GM21526 (cell line): ENCODE data around the gene TENM4.
"Not testable (repeated sequence)": the region's sequence is repeated elsewhere in the genome, so short reads cannot be mapped to it uniquely, and the experiment has no call there.

ENCODE experiments used
- ATAC-seq: cut with Tn5 transposase; IDR thresholded peaks from one replicate; pipeline ENCODE4 v1.9.1; 2021; ENCODE audit warnings: moderate library complexity; ENCODE audit not compliant: unreplicated experiment, low FRiP score

Gene TENM4

DNA sequence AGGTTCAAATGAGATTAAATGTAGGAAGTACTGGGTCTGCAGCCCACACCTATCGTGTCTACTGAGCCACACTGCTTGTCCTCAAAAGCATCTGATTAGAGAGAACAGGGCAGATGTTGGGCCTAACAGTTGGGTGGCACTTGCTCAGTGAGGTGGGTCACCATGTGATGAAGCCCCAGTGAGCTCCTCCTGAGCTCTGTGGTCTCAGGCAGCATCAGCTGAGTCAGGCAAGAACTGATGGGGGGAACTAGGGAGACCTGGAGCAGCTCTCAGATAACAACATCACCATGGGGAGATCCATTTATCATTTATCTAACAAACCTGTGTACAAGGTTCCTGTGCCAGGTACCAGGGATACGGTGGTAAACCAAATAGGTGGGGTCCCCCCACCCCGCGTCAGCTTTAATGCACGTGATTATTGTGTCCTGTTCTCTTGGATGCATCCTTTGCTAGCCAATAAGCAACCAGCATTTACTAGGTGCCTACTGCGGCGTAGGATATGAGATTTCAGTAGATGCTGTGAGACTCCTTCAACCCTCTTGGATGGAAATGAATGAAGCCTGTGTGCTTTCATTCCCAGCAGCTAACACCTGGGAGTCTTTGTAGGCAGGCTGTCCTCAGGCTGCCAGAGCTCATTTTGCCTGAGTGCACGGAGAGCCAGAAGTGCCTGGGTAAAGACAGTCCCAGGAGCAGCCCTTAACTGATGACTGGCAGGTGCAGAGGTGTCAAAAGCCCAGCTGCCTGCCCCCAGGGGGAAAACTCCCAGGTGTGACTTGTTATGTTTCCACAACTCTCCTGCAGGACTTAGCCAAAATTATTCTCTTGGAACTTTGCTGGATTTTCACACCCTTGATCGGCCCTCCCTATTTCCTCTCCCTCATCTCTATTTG lies 792.6 kb downstream of the TENM4 start:
- ATAC-seq, result no peak

DNA sequence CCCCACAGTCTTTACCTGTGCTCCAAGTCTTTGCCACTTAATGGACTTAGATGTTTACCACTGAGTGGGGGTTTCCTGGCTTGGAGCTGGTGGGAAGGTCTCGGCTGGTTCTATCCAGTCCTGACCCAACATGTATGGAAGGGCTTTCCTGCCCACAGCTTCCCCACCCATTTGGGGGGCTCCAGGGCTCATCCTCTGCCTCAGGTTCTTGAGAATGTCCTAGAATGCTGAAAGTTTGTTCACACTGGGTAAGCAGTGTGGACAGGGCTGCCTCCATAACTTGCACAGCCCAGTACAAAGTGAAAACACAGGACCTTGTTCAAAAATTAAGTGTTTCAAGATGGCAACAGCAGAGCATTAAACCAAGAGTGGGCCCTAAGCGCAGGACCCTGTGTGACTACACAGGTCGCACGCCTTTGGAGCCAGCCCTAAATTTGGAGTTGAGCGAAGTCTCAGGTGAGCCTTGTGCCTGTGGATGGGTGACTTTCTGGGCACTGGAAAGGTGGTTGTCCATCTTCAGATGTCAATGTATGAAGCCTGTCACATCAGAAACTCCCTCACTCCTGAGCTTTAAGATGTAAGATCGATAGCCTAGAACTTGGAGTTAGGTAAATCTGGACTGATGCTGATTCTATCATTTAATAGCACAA lies 793.4 kb downstream of the TENM4 start:
- no peak for ATAC-seq

GRCh38 chr11:78646564-78647185 lies 794.2 kb downstream of the TENM4 start:
- no peak for ATAC-seq

DNA sequence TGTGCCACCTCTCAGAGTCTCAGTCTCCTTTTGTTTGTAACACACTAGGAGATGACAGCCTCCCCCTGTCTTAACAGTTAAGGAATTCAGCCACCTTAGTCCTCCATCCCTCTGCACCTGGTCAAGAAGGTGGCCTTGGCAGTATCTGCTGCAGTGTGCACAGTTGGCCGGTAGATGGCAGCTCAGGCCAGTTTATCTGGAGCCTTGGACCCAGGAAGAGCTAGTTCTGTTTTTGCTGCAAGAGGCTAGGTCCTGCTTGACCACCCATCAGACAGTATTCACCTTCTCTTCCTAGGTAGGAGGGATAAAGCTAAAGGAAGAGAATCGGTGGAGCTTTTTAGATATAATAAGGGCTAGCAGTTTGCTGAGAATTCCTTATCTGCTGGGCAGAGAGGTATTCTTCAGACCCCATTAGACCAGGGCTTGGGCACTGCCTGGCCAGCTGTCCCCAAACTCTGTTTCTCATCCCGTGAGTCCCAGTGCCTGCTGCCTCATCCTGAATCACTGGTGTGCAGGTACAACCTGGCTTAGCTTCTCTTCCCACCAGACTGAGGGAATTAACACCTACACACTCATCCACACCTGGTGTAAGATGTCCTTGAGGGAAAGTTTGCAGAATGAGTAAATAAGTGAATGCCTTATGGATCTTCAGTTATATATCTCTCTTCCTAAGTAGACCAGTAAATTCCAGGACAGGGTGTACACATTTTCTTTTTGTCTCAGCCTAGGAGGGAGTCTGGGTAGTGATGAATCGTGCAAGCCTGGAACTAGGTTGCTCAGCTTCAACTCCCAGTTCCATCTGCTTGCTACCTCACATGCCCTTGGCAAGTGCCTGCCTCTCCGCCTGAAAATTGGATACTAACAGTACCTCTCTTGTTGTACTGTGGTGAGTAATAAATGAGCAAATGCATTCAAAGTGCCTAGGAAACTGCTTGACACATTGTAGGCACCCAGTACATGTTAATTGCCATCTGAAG lies 795.3 kb downstream of the TENM4 start:
- peak; percentile 79 for ATAC-seq

GRCh38 chr11:78643676-78644056 lies 797.2 kb downstream of the TENM4 start:
- no peak for ATAC-seq

DNA sequence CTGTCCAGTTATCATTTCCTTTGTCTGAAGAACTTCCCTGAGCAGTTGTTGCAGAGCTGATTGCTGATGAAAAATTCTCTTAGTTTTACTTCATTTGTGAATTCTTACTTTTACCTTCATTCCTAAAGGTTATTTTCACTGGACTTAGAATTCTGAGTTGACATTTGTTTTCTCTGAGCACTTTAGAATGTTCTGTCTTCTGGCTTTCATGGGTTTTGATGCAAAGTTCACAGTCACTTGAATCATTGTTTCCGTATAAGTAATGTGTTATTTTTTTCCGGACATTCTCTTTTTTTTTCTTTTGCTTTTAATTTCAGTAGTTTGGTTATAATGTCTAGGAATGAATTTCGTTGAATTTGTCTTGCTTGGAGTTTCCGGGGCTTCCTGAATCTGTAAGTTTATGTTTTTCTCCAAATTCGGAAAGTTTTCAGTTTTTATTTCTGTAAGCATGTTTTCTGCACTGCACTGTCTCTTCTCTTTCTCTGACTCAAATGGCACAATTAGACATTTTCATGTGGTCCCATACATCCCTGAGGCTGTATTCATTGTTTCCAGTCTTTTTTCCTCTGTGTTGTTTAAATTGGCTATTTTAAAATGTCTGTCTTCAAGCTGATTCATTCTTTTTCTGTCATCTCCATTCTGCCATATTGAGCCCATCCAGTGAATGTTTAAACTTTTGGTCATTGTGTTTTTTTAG lies 797.7 kb downstream of the TENM4 start:
- no peak for ATAC-seq

DNA sequence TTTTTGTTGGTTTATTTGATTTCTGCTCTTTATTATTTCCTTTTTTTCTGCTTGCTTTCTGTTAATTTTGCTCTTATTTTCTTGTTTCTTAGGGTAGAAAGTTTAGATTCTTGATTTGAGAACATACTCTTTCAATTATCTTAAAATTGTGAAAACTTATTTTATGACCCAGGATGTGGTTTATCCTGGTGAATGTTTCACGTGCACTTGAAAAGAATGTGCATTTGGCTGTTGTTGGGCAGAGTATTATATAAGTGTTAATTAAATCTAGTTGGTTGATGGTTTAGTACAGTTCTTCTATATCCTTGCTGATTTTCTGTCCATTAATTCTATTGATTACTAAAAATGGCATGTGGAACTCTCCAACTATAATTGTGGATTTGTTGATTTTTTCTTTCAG lies 799.3 kb downstream of the TENM4 start:
- no peak for ATAC-seq

DNA sequence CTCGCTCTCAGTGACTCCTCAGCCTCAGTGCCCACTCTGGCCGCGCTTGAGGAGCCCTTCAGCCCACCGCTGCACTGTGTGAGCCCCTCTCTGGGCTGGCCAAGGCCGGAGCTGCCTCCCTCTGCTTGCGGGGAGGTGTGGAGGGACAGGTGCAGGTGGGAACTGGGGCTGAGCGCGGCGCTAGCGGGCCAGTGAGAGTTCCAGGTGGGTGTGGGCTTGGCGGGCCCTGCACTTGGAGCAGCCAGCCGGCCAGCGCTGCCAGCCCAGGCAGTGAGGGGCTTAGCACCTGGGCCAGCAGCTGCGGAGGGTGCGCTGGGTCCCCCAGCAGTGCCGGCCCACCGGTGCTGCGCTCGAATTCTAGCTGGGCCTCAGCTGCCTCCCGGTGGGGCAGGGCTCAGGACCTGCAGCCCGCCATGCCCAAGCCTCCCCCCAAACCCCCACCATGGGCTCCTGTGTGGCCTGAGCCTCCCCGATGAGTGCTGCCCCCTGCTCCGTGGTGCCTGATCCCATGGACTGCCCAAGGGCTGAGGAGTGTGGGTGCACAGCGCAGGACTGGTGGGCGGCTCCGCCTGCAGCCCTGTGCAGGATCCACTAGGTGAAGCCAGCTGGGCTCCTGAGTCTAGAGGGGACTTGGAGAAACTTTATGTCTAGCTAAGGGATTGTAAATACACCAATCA lies 802.0 kb downstream of the TENM4 start:
- no peak for ATAC-seq

DNA sequence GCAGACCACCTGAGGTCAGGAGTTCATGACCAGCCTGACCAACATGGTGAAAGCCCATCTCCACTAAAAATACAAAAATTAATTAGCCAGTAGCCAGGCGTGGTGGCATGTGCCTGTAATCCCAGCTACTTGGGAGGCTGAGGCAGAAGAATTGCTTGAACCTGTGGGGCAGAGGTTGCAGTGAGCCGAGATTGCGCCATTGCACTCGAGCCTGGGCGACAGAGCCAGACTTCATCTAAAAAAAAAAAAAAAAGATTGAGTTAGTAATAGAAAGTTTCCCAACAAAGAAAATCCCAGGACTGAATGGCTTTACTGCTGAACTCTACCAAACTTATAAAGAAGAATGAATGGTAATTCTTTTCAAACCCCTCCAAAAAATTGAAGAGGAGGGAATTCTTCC lies 803.3 kb downstream of the TENM4 start:
- not testable (repeated sequence) for ATAC-seq

DNA sequence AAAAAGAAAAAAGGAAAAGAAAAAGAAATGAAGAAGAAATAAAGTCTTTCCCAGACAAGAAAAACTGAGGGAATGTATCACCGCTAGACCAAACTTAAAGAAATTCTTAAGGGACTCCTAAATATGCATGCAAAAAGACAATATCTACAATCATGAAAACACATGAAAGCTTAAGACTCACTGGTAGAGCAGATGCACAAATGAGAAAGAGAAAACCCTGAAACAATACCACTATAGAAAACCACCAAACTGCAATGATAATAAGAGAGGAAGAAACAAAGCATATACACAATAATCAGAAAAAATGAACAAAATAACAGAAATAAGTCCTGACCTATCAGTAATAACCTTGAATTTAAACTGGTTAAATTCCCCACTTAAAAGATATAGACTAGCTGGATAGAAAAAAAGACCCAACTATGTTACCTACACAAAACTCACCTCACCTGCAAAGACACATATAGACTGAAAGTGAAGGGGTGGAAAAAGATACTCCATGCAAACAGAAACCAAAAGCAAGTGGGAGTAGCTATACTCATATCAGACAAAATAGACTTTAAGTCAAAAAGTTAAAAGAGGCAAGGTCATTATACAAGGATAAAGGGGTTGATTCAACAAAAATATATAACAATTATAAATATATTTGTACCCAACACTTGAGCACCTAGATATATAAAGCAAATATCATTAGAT lies 804.9 kb downstream of the TENM4 start:
- peak; percentile 86 for ATAC-seq

GRCh38 chr11:78633516-78634310 lies 807.1 kb downstream of the TENM4 start:
- no peak for ATAC-seq

DNA sequence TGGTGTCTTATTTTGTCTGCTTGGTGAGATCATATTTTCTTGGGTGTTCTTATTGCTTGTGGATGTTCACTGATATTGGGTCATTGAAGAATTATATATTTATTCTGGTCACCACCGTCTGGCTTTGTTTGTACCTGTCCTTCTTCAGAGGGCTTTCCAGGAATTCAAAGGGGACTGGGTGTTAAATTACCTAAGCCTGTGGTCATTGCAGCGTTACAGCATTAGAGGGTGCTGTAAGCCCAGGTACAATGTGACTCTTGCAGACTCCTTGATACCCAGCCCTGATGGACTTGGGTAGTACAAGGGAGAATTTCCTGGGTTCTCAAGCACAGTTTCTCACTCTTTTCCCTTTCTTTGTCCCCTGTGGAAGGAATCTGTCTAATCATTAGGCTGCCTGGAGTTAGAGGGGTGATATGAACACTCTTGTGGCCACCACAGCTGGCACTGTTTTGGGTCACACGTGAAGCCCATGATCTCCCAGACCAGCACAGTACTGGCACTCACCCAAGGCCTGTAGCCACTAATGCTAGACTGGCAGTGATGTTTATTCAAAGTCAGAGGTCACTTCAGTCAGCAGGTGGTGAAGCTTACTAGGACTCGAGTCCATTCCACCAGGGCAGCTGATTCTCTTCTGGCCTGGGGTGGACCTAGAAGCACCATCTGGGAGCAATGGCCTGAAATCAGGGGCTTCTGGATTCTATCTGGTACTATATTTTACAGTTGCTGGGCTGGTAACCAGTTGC lies 810.1 kb downstream of the TENM4 start:
- no peak for ATAC-seq

- no peak for ATAC-seq
Measured at GRCh38 chr11:78630155-78630554, 810.7 kb downstream of the TENM4 start.

- ATAC-seq, result no peak
Measured at GRCh38 chr11:78622666-78623065, 818.2 kb downstream of the TENM4 start.

DNA sequence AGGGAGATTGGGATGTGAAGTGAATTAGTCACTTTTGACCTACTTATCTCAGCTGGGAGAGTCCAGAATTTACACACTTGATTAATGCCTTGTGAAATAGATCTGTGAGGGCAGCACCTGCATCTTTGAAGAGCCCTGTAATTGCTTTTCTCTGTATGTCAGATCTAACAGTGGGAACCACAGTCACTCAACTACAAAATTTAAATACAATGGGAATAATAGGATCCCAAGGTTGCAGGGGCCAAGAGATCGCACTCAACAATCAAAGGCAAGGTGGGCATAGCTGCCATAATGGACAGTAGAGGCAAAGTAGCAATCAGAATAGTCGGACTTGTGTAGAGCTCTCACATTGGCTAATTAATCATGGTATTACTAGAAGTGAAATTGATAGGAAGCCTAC lies 820.7 kb downstream of the TENM4 start:
- ATAC-seq, result no peak

GRCh38 chr11:78615724-78616123 lies 825.1 kb downstream of the TENM4 start:
- ATAC-seq, result no peak

GRCh38 chr11:78613378-78613813 lies 827.4 kb downstream of the TENM4 start:
- no peak for ATAC-seq
